ENCODE results near the gene CCDC184.
"Not testable (repeated sequence)": the region's sequence is repeated elsewhere in the genome, so short reads cannot be mapped to it uniquely, and the experiment has no call there.

- TF ChIP-seq, protein P1, sequence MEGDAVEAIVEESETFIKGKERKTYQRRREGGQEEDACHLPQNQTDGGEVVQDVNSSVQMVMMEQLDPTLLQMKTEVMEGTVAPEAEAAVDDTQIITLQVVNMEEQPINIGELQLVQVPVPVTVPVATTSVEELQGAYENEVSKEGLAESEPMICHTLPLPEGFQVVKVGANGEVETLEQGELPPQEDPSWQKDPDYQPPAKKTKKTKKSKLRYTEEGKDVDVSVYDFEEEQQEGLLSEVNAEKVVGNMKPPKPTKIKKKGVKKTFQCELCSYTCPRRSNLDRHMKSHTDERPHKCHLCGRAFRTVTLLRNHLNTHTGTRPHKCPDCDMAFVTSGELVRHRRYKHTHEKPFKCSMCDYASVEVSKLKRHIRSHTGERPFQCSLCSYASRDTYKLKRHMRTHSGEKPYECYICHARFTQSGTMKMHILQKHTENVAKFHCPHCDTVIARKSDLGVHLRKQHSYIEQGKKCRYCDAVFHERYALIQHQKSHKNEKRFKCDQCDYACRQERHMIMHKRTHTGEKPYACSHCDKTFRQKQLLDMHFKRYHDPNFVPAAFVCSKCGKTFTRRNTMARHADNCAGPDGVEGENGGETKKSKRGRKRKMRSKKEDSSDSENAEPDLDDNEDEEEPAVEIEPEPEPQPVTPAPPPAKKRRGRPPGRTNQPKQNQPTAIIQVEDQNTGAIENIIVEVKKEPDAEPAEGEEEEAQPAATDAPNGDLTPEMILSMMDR (optimal IDR thresholded peaks at IDR 0.05 in 1 of 3, IDR thresholded peaks at IDR 0.05 in 1 of 3, conservative IDR thresholded peaks at IDR 0.05 in 1 of 3; ENCODE audit: extremely low read depth in 1 of 3, insufficient read depth in 2 of 3, low read length in 3 of 3), result not testable (repeated sequence)
- TF ChIP-seq EZH2 (IDR thresholded peaks at IDR 0.05; ENCODE audit: low read length), result not testable (repeated sequence)
Observed at GRCh38 chr12:48209495-48209894, 26.1 kb downstream of the CCDC184 start.
